Measurements from ENCODE around the gene ARMC3. TPM values are rescaled to one million over a fixed set of nuclear protein-coding genes. Genes with fewer than 3 reads are reported as not detected.

ARMC3 gene
- total RNA-seq, 2 donors from 2014 or later: not detected

GRCh38 chr10:22990443-22990842, 62.6 kb downstream of the ARMC3 start:
- ATAC-seq (no peak), DNase-seq (ENCODE audit: low spot score) (no peak)
- H3K9me3 Mint-ChIP-seq: no peaks in the 10 kb centered on the region
- H3K4me3 Mint-ChIP-seq: no peak overlapping the region
- H3K27me3 Mint-ChIP-seq: peaks cover 19 to 34% of the 10 kb centered on the region in 2 donors
- H3K4me1 Mint-ChIP-seq (ENCODE audit: low read depth in 2 of 2): peaks cover 5 to 8% of the 10 kb centered on the region in 2 donors
- no peaks in the 10 kb centered on the region for H3K36me3 Mint-ChIP-seq
- H3K27ac Mint-ChIP-seq: no peak overlapping the region

- Mint-ChIP-seq H3K36me3 (no peaks in the 10 kb centered on the region), H3K9me3 (no peaks in the 10 kb centered on the region), H3K27me3 (peaks cover 27 to 49% of the 10 kb centered on the region in 2 donors), H3K27ac (no peak overlapping the region), H3K4me1 (ENCODE audit: low read depth in 2 of 2) (peaks cover 5 to 8% of the 10 kb centered on the region in 2 donors), H3K4me3 (no peak overlapping the region)
- ATAC-seq: no peak
- no peak for DNase-seq (ENCODE audit: low spot score)
These were observed 64.2 kb downstream of the ARMC3 start for GRCh38 chr10:22992075-22992474.

- no peak overlapping the region for H3K27ac Mint-ChIP-seq
- H3K36me3 Mint-ChIP-seq: no peaks in the 10 kb centered on the region
- peaks cover 27 to 49% of the 10 kb centered on the region in 2 donors for H3K27me3 Mint-ChIP-seq
- no peaks in the 10 kb centered on the region for H3K9me3 Mint-ChIP-seq
- ATAC-seq (no peak), DNase-seq (ENCODE audit: low spot score) (no peak)
- H3K4me3 Mint-ChIP-seq: no peak overlapping the region
- peaks cover 5 to 8% of the 10 kb centered on the region in 2 donors for H3K4me1 Mint-ChIP-seq (ENCODE audit: low read depth in 2 of 2)
These were observed 64.8 kb downstream of the ARMC3 start for GRCh38 chr10:22992621-22993020.

GRCh38 chr10:22993314-22993713, 65.5 kb downstream of the ARMC3 start:
- no peak for ATAC-seq

GRCh38 chr10:22997096-22997495, 69.2 kb downstream of the ARMC3 start:
- ATAC-seq: no peak
- DNase-seq (ENCODE audit: low spot score): no peak
- Mint-ChIP-seq H3K9me3 (no peaks in the 10 kb centered on the region), H3K36me3 (no peaks in the 10 kb centered on the region), H3K27me3 (peaks cover 24 to 68% of the 10 kb centered on the region in 2 donors), H3K4me3 (no peak overlapping the region), H3K4me1 (ENCODE audit: low read depth in 2 of 2) (no peaks in the 10 kb centered on the region), H3K27ac (no peak overlapping the region)

More at GRCh38 chr10:22993314-22993713, 65.5 kb downstream of the ARMC3 start:
- Mint-ChIP-seq H3K27me3 (peaks cover 27 to 52% of the 10 kb centered on the region in 2 donors), H3K4me3 (no peak overlapping the region), H3K27ac (no peak overlapping the region), H3K36me3 (no peaks in the 10 kb centered on the region), H3K9me3 (no peaks in the 10 kb centered on the region), H3K4me1 (ENCODE audit: low read depth in 2 of 2) (peaks cover 5 to 8% of the 10 kb centered on the region in 2 donors)
- no peak for DNase-seq (ENCODE audit: low spot score)

GRCh38 chr10:22998091-22998490, 70.2 kb downstream of the ARMC3 start:
- Mint-ChIP-seq H3K4me3 (no peak overlapping the region), H3K27me3 (peaks cover 29 to 68% of the 10 kb centered on the region in 2 donors), H3K9me3 (no peaks in the 10 kb centered on the region), H3K36me3 (no peaks in the 10 kb centered on the region), H3K27ac (no peak overlapping the region), H3K4me1 (ENCODE audit: low read depth in 2 of 2) (no peaks in the 10 kb centered on the region)
- DNase-seq (ENCODE audit: low spot score) (no peak), ATAC-seq (no peak)

- Mint-ChIP-seq H3K4me1 (ENCODE audit: low read depth in 2 of 2) (no peaks in the 10 kb centered on the region), H3K36me3 (no peaks in the 10 kb centered on the region), H3K27me3 (peaks cover 23 to 62% of the 10 kb centered on the region in 2 donors), H3K4me3 (no peak overlapping the region), H3K27ac (no peak overlapping the region), H3K9me3 (no peaks in the 10 kb centered on the region)
- DNase-seq (ENCODE audit: low spot score): no peak
- ATAC-seq: no peak
These were observed 72.1 kb downstream of the ARMC3 start for GRCh38 chr10:22999942-23000341.

- Mint-ChIP-seq H3K4me1 (ENCODE audit: low read depth in 2 of 2) (no peaks in the 10 kb centered on the region), H3K36me3 (no peaks in the 10 kb centered on the region), H3K9me3 (no peaks in the 10 kb centered on the region), H3K4me3 (no peak overlapping the region), H3K27ac (no peak overlapping the region), H3K27me3 (peaks cover 23 to 54% of the 10 kb centered on the region in 2 donors)
- DNase-seq (ENCODE audit: low spot score) (no peak), ATAC-seq (no peak)
These were observed 74.2 kb downstream of the ARMC3 start for GRCh38 chr10:23001901-23002516.

- Mint-ChIP-seq H3K9me3 (no peaks in the 10 kb centered on the region), H3K27me3 (peaks cover 29 to 43% of the 10 kb centered on the region in 2 donors), H3K4me1 (ENCODE audit: low read depth in 2 of 2) (no peaks in the 10 kb centered on the region)
These were observed 77.3 kb downstream of the ARMC3 start for GRCh38 chr10:23005150-23005549.

GRCh38 chr10:23013581-23014335, 85.9 kb downstream of the ARMC3 start:
- peaks cover 38 to 48% of the 10 kb centered on the region in 2 donors for H3K27me3 Mint-ChIP-seq
- no peak for ATAC-seq

More at GRCh38 chr10:23005150-23005549, 77.3 kb downstream of the ARMC3 start:
- Mint-ChIP-seq H3K27ac (no peak overlapping the region), H3K36me3 (no peaks in the 10 kb centered on the region), H3K4me3 (no peak overlapping the region)
- ATAC-seq (no peak), DNase-seq (ENCODE audit: low spot score) (no peak)

GRCh38 chr10:23015021-23015707, 87.3 kb downstream of the ARMC3 start:
- ATAC-seq (no peak), DNase-seq (ENCODE audit: low spot score) (no peak)
- H3K9me3 Mint-ChIP-seq: no peaks in the 10 kb centered on the region
- no peak overlapping the region for H3K27ac Mint-ChIP-seq
- H3K4me1 Mint-ChIP-seq (ENCODE audit: low read depth in 2 of 2): no peaks in the 10 kb centered on the region
- no peak overlapping the region for H3K4me3 Mint-ChIP-seq
- no peaks in the 10 kb centered on the region for H3K36me3 Mint-ChIP-seq
- peaks cover 34 to 42% of the 10 kb centered on the region in 2 donors for H3K27me3 Mint-ChIP-seq

More at GRCh38 chr10:23013581-23014335, 85.9 kb downstream of the ARMC3 start:
- Mint-ChIP-seq H3K4me1 (ENCODE audit: low read depth in 2 of 2) (no peaks in the 10 kb centered on the region), H3K9me3 (no peaks in the 10 kb centered on the region), H3K36me3 (no peaks in the 10 kb centered on the region), H3K27ac (no peak overlapping the region), H3K4me3 (no peak overlapping the region)
- no peak for DNase-seq (ENCODE audit: low spot score)

GRCh38 chr10:23016636-23017035, 88.8 kb downstream of the ARMC3 start:
- H3K27ac Mint-ChIP-seq: no peak overlapping the region
- H3K9me3 Mint-ChIP-seq: peaks cover 2% of the 10 kb centered on the region
- no peak for DNase-seq (ENCODE audit: low spot score)
- no peak for ATAC-seq
- H3K4me1 Mint-ChIP-seq (ENCODE audit: low read depth in 2 of 2): no peaks in the 10 kb centered on the region
- peaks cover 32 to 41% of the 10 kb centered on the region in 2 donors for H3K27me3 Mint-ChIP-seq
- no peak overlapping the region for H3K4me3 Mint-ChIP-seq
- H3K36me3 Mint-ChIP-seq: peaks cover 3% of the 10 kb centered on the region

GRCh38 chr10:23019633-23020032, 91.8 kb downstream of the ARMC3 start:
- Mint-ChIP-seq H3K4me3 (no peak overlapping the region), H3K36me3 (peaks cover 17% of the 10 kb centered on the region), H3K9me3 (peaks cover 6% of the 10 kb centered on the region), H3K27me3 (peaks cover 35 to 48% of the 10 kb centered on the region in 2 donors), H3K4me1 (ENCODE audit: low read depth in 2 of 2) (no peaks in the 10 kb centered on the region), H3K27ac (no peak overlapping the region)
- DNase-seq (ENCODE audit: low spot score): no peak
- no peak for ATAC-seq

GRCh38 chr10:23021430-23021829, 93.6 kb downstream of the ARMC3 start:
- Mint-ChIP-seq H3K9me3 (peaks cover 8% of the 10 kb centered on the region), H3K4me3 (no peak overlapping the region)

More at GRCh38 chr10:23021430-23021829, 93.6 kb downstream of the ARMC3 start:
- Mint-ChIP-seq H3K36me3 (peaks cover 20% of the 10 kb centered on the region), H3K27ac (no peak overlapping the region), H3K27me3 (peaks cover 40 to 54% of the 10 kb centered on the region in 2 donors), H3K4me1 (ENCODE audit: low read depth in 2 of 2) (no peaks in the 10 kb centered on the region)
- DNase-seq (ENCODE audit: low spot score) (no peak), ATAC-seq (no peak)
